Activated T-helper 1 cell treated with anti-CD3 and anti-CD28 coated beads, Interleukin-12 subunit alpha, Interleukin-12 subunit beta, Interleukin-2, Interleukin-4 antibody, amounts not matched to agents 30 ng/mL and 10 ng/mL and 1 ng/mL, durations not matched to agents 14 hours and 24 hours and 36 hours (primary cell): Measurements from ENCODE around the gene MKX. TPM values are rescaled to one million over a fixed set of nuclear protein-coding genes. Genes with fewer than 3 reads are reported as not detected.

Experiments
- DNase-seq: peaks from one replicate; pipeline ENCODE4 v3.0.0; 2021; ENCODE audit warnings: low spot score
- H3K27ac Mint-ChIP-seq: one replicate; pipeline ENCODE4 v1.8.0; 2021; ENCODE audit warnings: mild to moderate bottlenecking, mixed read lengths
- H3K27me3 Mint-ChIP-seq: one replicate; pipeline ENCODE4 v1.8.0; 2022; ENCODE audit warnings: mild to moderate bottlenecking, moderate library complexity, mixed read lengths; ENCODE audit not compliant: insufficient read depth
- H3K36me3 Mint-ChIP-seq: one replicate; pipeline ENCODE4 v1.8.0; 2021; ENCODE audit warnings: low read depth, mixed read lengths
- H3K4me1 Mint-ChIP-seq: one replicate; pipeline ENCODE4 v1.8.0; 2021; ENCODE audit warnings: low read depth, mixed read lengths
- H3K4me3 Mint-ChIP-seq: one replicate; pipeline ENCODE4 v1.8.0; 2021; ENCODE audit warnings: mild to moderate bottlenecking, moderate library complexity, mixed read lengths
- H3K9me3 Mint-ChIP-seq: one replicate; pipeline ENCODE4 v1.8.0; 2021; ENCODE audit warnings: mixed read lengths
- intact Hi-C: fragments of 100-400 bp; cut with micrococcal nuclease; formaldehyde crosslinking; loops from one replicate; pipeline ENCODE4 v1.15.1; 2024
- total RNA-seq: library from RNA; stranded (reverse); gene quantifications from 2 replicates; pipeline ENCODE4 v1.2.3, GENCODE V29; 2022

The MKX gene
- total RNA-seq, 1 donor from 2014 or later: not detected

- H3K9me3 Mint-ChIP-seq: no peaks in the 10 kb centered on the region
- H3K4me1 Mint-ChIP-seq: no peaks in the 10 kb centered on the region
- H3K36me3 Mint-ChIP-seq: no peaks in the 10 kb centered on the region
- no peak overlapping the region for H3K27ac Mint-ChIP-seq
- DNase-seq: no peak
- H3K27me3 Mint-ChIP-seq: peaks cover 5% of the 10 kb centered on the region
- H3K4me3 Mint-ChIP-seq: no peak overlapping the region
- intact Hi-C loops: no loop called here
These were observed 64.7 kb downstream of the MKX start for GRCh38 chr10:27680691-27681605.

GRCh38 chr10:27680006-27680557 is 65.5 kb downstream of the MKX start:
- Mint-ChIP-seq H3K4me1 (no peaks in the 10 kb centered on the region), H3K4me3 (no peak overlapping the region), H3K27ac (no peak overlapping the region), H3K36me3 (no peaks in the 10 kb centered on the region), H3K27me3 (peaks cover 5% of the 10 kb centered on the region), H3K9me3 (no peaks in the 10 kb centered on the region)
- DNase-seq: no peak
- intact Hi-C loops: no loop called here

- Mint-ChIP-seq H3K4me3 (no peak overlapping the region), H3K4me1 (no peaks in the 10 kb centered on the region), H3K27me3 (peaks cover 5% of the 10 kb centered on the region), H3K9me3 (no peaks in the 10 kb centered on the region), H3K27ac (no peak overlapping the region), H3K36me3 (no peaks in the 10 kb centered on the region)
- DNase-seq: no peak
- intact Hi-C loops: no loop called here
These were observed 66.2 kb downstream of the MKX start for GRCh38 chr10:27679369-27679912.

GRCh38 chr10:27678166-27678565 is 67.5 kb downstream of the MKX start:
- no peak for DNase-seq
- intact Hi-C loops: no loop called here
- H3K9me3 Mint-ChIP-seq: no peaks in the 10 kb centered on the region
- H3K4me1 Mint-ChIP-seq: no peaks in the 10 kb centered on the region
- no peaks in the 10 kb centered on the region for H3K36me3 Mint-ChIP-seq
- peaks cover 7% of the 10 kb centered on the region for H3K27me3 Mint-ChIP-seq
- no peak overlapping the region for H3K27ac Mint-ChIP-seq
- no peak overlapping the region for H3K4me3 Mint-ChIP-seq

- no peaks in the 10 kb centered on the region for H3K4me1 Mint-ChIP-seq
- no peak overlapping the region for H3K4me3 Mint-ChIP-seq
- H3K27me3 Mint-ChIP-seq: peaks cover 8% of the 10 kb centered on the region
- intact Hi-C loops: no loop called here
- no peaks in the 10 kb centered on the region for H3K36me3 Mint-ChIP-seq
- no peaks in the 10 kb centered on the region for H3K9me3 Mint-ChIP-seq
- DNase-seq: no peak
- H3K27ac Mint-ChIP-seq: no peak overlapping the region
These were observed 72.6 kb downstream of the MKX start for GRCh38 chr10:27673065-27673464.

GRCh38 chr10:27671821-27672220 is 73.8 kb downstream of the MKX start:
- Mint-ChIP-seq H3K4me3 (no peak overlapping the region), H3K27ac (no peak overlapping the region), H3K27me3 (peaks cover 5% of the 10 kb centered on the region), H3K9me3 (no peaks in the 10 kb centered on the region), H3K4me1 (no peaks in the 10 kb centered on the region), H3K36me3 (no peaks in the 10 kb centered on the region)
- intact Hi-C loops: no loop called here
- no peak for DNase-seq

GRCh38 chr10:27664461-27664860 is 81.2 kb downstream of the MKX start:
- intact Hi-C loops: no loop called here
- DNase-seq: no peak
- Mint-ChIP-seq H3K4me1 (no peaks in the 10 kb centered on the region), H3K9me3 (no peaks in the 10 kb centered on the region), H3K4me3 (no peak overlapping the region), H3K27ac (no peak overlapping the region), H3K36me3 (no peaks in the 10 kb centered on the region), H3K27me3 (peaks cover 23% of the 10 kb centered on the region)

GRCh38 chr10:27663621-27664020 is 82.0 kb downstream of the MKX start:
- no peak for DNase-seq
- intact Hi-C loops: no loop called here
- H3K9me3 Mint-ChIP-seq: no peaks in the 10 kb centered on the region
- no peaks in the 10 kb centered on the region for H3K36me3 Mint-ChIP-seq
- peaks cover 22% of the 10 kb centered on the region for H3K27me3 Mint-ChIP-seq
- no peaks in the 10 kb centered on the region for H3K4me1 Mint-ChIP-seq
- H3K4me3 Mint-ChIP-seq: no peak overlapping the region
- no peak overlapping the region for H3K27ac Mint-ChIP-seq

- Mint-ChIP-seq H3K4me3 (no peak overlapping the region), H3K27me3 (peaks cover 26% of the 10 kb centered on the region), H3K9me3 (no peaks in the 10 kb centered on the region), H3K36me3 (no peaks in the 10 kb centered on the region), H3K4me1 (no peaks in the 10 kb centered on the region), H3K27ac (no peak overlapping the region)
- intact Hi-C loops: no loop called here
- no peak for DNase-seq
These were observed 83.9 kb downstream of the MKX start for GRCh38 chr10:27661514-27662286.

GRCh38 chr10:27660711-27661110 is 84.9 kb downstream of the MKX start:
- Mint-ChIP-seq H3K4me3 (no peak overlapping the region), H3K27ac (no peak overlapping the region), H3K4me1 (no peaks in the 10 kb centered on the region), H3K27me3 (peaks cover 23% of the 10 kb centered on the region), H3K36me3 (no peaks in the 10 kb centered on the region), H3K9me3 (no peaks in the 10 kb centered on the region)
- no peak for DNase-seq
- intact Hi-C loops: no loop called here

GRCh38 chr10:27660268-27660667 is 85.4 kb downstream of the MKX start:
- no peak for DNase-seq
- H3K4me3 Mint-ChIP-seq: no peak overlapping the region
- H3K9me3 Mint-ChIP-seq: no peaks in the 10 kb centered on the region
- H3K27me3 Mint-ChIP-seq: peaks cover 20% of the 10 kb centered on the region
- H3K4me1 Mint-ChIP-seq: no peaks in the 10 kb centered on the region
- H3K36me3 Mint-ChIP-seq: no peaks in the 10 kb centered on the region
- intact Hi-C loops: no loop called here
- no peak overlapping the region for H3K27ac Mint-ChIP-seq

GRCh38 chr10:27659786-27660185 is 85.8 kb downstream of the MKX start:
- no peak overlapping the region for H3K27ac Mint-ChIP-seq
- no peak overlapping the region for H3K4me3 Mint-ChIP-seq
- H3K27me3 Mint-ChIP-seq: peaks cover 18% of the 10 kb centered on the region
- no peaks in the 10 kb centered on the region for H3K4me1 Mint-ChIP-seq
- no peaks in the 10 kb centered on the region for H3K36me3 Mint-ChIP-seq
- no peak for DNase-seq
- H3K9me3 Mint-ChIP-seq: no peaks in the 10 kb centered on the region
- intact Hi-C loops: loop anchor here (5.0 kb wide), 1 partner anchor 157 kb away; the partner anchor contains the start of gene RAB18

- no peaks in the 10 kb centered on the region for H3K9me3 Mint-ChIP-seq
- H3K4me3 Mint-ChIP-seq: no peak overlapping the region
- H3K27me3 Mint-ChIP-seq: peaks cover 11% of the 10 kb centered on the region
- no peak for DNase-seq
- intact Hi-C loops: loop anchor here (5.0 kb wide), 1 partner anchor 156 kb away; the partner anchor contains the start of gene RAB18
- no peak overlapping the region for H3K27ac Mint-ChIP-seq
- no peaks in the 10 kb centered on the region for H3K36me3 Mint-ChIP-seq
- H3K4me1 Mint-ChIP-seq: no peaks in the 10 kb centered on the region
These were observed 86.8 kb downstream of the MKX start for GRCh38 chr10:27658788-27659187.
